NT2/D1 (cell line): Measurements from ENCODE around the gene MLC1.

Source experiments
- DNase-seq: peaks from one replicate; pipeline ENCODE4 v3.0.0-alpha.2; 2011; ENCODE audit warnings: low read depth, low spot score
- H3K27me3 ChIP-seq: 2 replicates; pipeline ENCODE4 v1.6.0; 2011; ENCODE audit warnings: mild to moderate bottlenecking; ENCODE audit not compliant: insufficient read length, insufficient read depth
- H3K36me3 ChIP-seq: 2 replicates; pipeline ENCODE4 v1.6.1; 2011; ENCODE audit warnings: mild to moderate bottlenecking, low read length, mixed read lengths; ENCODE audit not compliant: insufficient read depth, insufficient read length
- H3K4me1 ChIP-seq: 2 replicates; pipeline ENCODE4 v1.5.1; 2011; ENCODE audit not compliant: insufficient read depth, insufficient read length
- H3K4me3 ChIP-seq: 2 replicates; pipeline ENCODE4 v1.5.1; 2011; ENCODE audit warnings: low read depth; ENCODE audit not compliant: insufficient read length
- H3K9ac ChIP-seq: 2 replicates; pipeline ENCODE4 v1.6.0; 2011; ENCODE audit warnings: low read depth; ENCODE audit not compliant: insufficient read length
- H3K9me3 ChIP-seq: 2 replicates; pipeline ENCODE4 v1.5.1; 2011; ENCODE audit warnings: mild to moderate bottlenecking, low read length; ENCODE audit not compliant: insufficient read depth
- SUZ12 ChIP-seq: IDR thresholded peaks from 2 replicates; pipeline ENCODE4 v1.6.1; 2011; ENCODE audit not compliant: insufficient read length, insufficient read depth; ENCODE audit errors: extremely low read depth
- YY1 ChIP-seq: IDR thresholded peaks from 2 replicates; pipeline ENCODE4 v1.6.1; 2011; ENCODE audit not compliant: insufficient read length, insufficient read depth
- ZNF274 ChIP-seq: IDR thresholded peaks from 2 replicates; pipeline ENCODE4 v1.6.1; 2011; ENCODE audit warnings: mild to moderate bottlenecking, low read depth, low read length

Gene MLC1

GRCh38 chr22:50018608-50019285, 66.5 kb downstream of the MLC1 start:
- Histone ChIP-seq H3K4me1 (peaks cover 6% of the 10 kb centered on the region), H3K27me3 (peaks cover 45% of the 10 kb centered on the region)
- TF ChIP-seq ZNF274 (no peak), SUZ12 (no peak), YY1 (no peak)

GRCh38 chr22:50017701-50018224, 67.5 kb downstream of the MLC1 start:
- Histone ChIP-seq H3K27me3 (peaks cover 54% of the 10 kb centered on the region), H3K9ac (no peak overlapping the region), H3K4me3 (no peak overlapping the region), H3K4me1 (peaks cover 8% of the 10 kb centered on the region), H3K36me3 (no peaks in the 10 kb centered on the region), H3K9me3 (peaks cover 12% of the 10 kb centered on the region; the same call in 1 of the 2 replicates)
- no peak for TF ChIP-seq YY1
- TF ChIP-seq SUZ12: no peak
- TF ChIP-seq ZNF274: no peak
- DNase-seq: no peak

More at GRCh38 chr22:50018608-50019285, 66.5 kb downstream of the MLC1 start:
- Histone ChIP-seq H3K9ac (no peak overlapping the region), H3K4me3 (no peak overlapping the region), H3K36me3 (no peaks in the 10 kb centered on the region), H3K9me3 (peaks cover 12% of the 10 kb centered on the region; the same call in 1 of the 2 replicates)
- no peak for DNase-seq

- Histone ChIP-seq H3K4me1 (peaks cover 12% of the 10 kb centered on the region), H3K27me3 (peaks cover 59% of the 10 kb centered on the region), H3K9me3 (peaks cover 12% of the 10 kb centered on the region; the same call in 1 of the 2 replicates), H3K9ac (no peak overlapping the region), H3K4me3 (no peak overlapping the region), H3K36me3 (no peaks in the 10 kb centered on the region)
- no peak for DNase-seq
- TF ChIP-seq YY1 (no peak), ZNF274 (no peak), SUZ12 (no peak)
These were observed 68.1 kb downstream of the MLC1 start for GRCh38 chr22:50016988-50017700.

DNA sequence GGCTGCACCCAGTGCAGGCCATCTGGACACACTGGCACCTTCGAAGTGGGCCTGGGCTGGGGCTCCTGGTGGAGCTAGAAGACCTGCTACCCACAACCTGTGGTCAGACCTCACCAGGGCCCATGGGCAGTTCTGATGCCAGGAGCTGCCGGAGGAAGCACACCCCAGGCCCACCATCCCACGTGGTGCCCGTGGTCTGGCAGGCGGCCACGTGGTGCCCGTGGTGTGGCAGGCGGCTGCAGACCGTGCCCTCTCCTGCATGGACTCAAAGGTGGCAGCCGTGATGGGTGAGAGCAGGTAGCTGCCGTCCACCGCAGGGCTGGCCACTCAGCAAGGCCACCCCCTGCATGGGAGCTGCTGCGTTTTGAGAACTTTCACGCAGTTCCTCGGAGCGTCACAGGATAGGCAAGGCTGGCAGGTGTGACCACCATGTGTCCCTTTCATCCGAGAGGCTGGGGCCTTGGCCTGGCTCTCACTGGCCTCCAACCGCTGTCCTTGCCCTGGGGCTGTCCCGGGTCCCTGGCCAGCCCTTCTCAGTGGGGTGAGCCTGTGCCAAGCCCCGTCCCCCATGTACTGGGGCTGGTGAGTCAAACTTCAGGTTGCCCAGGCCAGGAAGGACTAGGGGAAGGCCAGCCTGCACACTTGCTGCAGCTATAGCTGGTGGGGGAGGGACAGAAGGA, 68.8 kb downstream of the MLC1 start:
- peaks cover 12% of the 10 kb centered on the region; the same call in 1 of the 2 replicates for H3K9me3 ChIP-seq
- peaks cover 66% of the 10 kb centered on the region for H3K27me3 ChIP-seq
- no peak overlapping the region for H3K9ac ChIP-seq
- no peaks in the 10 kb centered on the region for H3K36me3 ChIP-seq
- no peak overlapping the region for H3K4me3 ChIP-seq
- peaks cover 13% of the 10 kb centered on the region for H3K4me1 ChIP-seq
- no peak for TF ChIP-seq SUZ12
- no peak for TF ChIP-seq YY1
- TF ChIP-seq ZNF274: no peak
- DNase-seq: no peak

DNA sequence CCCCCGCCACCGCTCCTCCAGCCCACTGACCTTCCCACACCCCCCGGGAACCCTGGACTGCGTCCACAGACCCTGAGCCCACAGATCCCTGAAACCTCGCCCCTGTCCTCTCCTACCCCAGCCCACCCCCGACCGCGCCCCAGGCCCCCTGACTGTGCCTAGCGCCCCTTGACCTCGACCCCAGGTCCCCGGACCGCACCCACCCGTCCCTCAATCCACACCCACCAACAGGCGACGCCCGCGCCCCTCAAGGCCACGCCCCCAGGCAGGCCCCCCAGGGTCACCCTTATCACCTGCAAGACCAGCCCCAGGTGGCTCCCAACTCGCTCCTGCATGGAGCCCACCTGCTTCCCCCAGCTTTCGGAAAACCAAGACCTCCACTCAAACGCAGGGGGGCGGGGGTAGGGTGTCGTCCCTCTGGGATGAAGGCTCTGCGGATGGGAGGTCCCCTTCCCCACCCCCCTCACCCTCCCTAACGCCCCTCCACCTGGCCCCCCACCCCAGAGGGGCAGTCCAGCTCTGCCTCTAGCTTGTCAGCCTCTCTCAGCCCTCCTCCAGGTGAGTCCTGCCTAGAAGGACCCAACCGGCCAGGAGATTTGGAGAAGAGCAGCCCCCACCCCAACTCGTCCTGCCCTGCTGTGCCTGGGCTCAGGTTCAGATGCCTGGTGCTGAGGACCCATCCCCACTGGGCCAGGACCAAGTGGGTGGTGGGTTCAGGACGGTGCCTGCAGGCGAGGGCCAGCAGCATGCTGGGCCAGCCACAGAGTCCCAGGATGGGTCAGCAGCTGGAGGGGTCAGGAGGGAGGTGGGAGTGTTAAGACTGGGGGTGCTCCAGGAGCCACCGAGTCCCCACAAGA, 69.5 kb downstream of the MLC1 start:
- TF ChIP-seq YY1 (no peak), ZNF274 (no peak), SUZ12 (no peak)
- no peak overlapping the region for H3K9ac ChIP-seq
- H3K36me3 ChIP-seq: no peaks in the 10 kb centered on the region
- peaks cover 13% of the 10 kb centered on the region for H3K4me1 ChIP-seq
- H3K27me3 ChIP-seq: peaks cover 69% of the 10 kb centered on the region
- no peak for DNase-seq
- no peak overlapping the region for H3K4me3 ChIP-seq
- H3K9me3 ChIP-seq: peaks cover 12% of the 10 kb centered on the region; the same call in 1 of the 2 replicates

- H3K9ac ChIP-seq: peak overlapping the region; percentile 32
- no peaks in the 10 kb centered on the region for H3K36me3 ChIP-seq
- H3K4me1 ChIP-seq: peaks cover 13% of the 10 kb centered on the region
- no peak for DNase-seq
- peaks cover 69% of the 10 kb centered on the region for H3K27me3 ChIP-seq
- peaks cover 6% of the 10 kb centered on the region; the same call in 1 of the 2 replicates for H3K9me3 ChIP-seq
- TF ChIP-seq ZNF274 (no peak), YY1 (no peak), SUZ12 (peak; percentile 47)
- H3K4me3 ChIP-seq: peak overlapping the region; percentile 37
These were observed 70.4 kb downstream of the MLC1 start for GRCh38 chr22:50014655-50015401.
